Measurements from ENCODE around the gene CD4. TPM values are rescaled to one million over a fixed set of nuclear protein-coding genes. Genes with fewer than 3 reads are reported as not detected.

CD4 gene
- total RNA-seq, 1 experiment from 2014 or later = not detected

DNA sequence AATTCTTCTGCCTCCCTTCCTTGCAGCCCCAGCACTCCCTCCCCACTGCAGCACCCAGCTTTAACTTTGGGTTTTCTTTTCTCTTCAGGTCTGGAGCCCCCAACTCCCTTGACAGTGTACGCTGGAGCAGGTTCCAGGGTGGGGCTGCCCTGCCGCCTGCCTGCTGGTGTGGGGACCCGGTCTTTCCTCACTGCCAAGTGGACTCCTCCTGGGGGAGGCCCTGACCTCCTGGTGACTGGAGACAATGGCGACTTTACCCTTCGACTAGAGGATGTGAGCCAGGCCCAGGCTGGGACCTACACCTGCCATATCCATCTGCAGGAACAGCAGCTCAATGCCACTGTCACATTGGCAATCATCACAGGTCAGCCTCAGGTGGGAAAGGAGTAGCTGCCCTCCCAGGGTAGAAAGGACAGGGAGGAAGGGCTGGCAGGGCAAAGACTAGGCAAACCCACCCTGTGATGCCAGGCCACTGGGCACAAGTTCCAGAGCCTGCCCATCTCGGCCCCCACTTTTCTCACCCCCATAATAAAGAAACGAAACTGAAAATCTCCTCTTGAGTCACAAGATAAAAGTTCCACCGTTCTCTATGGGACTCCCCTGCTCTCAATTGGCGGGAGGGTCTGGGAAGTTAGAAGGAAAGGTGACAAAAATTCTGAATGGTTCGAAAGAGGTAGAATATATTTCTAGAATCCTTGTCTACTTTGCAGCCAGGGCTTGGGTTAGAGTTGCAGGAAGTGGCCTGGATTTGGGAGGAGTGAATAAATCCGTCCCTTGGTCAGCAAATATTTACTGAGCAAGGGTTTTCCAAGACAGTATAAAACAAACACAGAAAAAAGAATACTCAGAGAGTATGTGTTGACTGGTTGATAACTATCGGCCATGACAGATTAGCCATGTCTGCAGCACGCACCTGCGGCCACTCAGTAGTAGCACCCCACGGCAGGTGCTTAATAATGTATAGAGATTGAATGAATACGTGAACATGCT is 13.8 kb upstream of the CD4 start:
- DNase-seq = peak in 1 of 2 experiments; percentile 39
- H3K9me3 Mint-ChIP-seq (ENCODE audit: unreplicated experiment) = no peaks in the 10 kb centered on the region
- no peaks in the 10 kb centered on the region for H3K36me3 Mint-ChIP-seq (ENCODE audit: insufficient read depth, unreplicated experiment)
- CTCF ChIA-PET = interaction anchor here (1.8 to 2.2 kb wide), 2 partner anchors 9 to 22 kb away, joined by 9 to 10 read pairs; partner anchors contain the start of genes MLF2 and PTMS
- Histone ChIP-seq H3K9me3 (no peaks in the 10 kb centered on the region), H3K36me3 (ENCODE audit: control insufficient read depth, insufficient read depth, low read length) (peaks cover 9% of the 10 kb centered on the region; the same call in 1 of the 2 replicates), H3K4me1 (peaks cover 31% of the 10 kb centered on the region), H3K4me3 (ENCODE audit: low read depth, low read length) (no peak overlapping the region), H3K27me3 (replicated peaks; ENCODE audit: control insufficient read depth, insufficient read depth, low read length) (no peaks in the 10 kb centered on the region)
- TF ChIP-seq, protein P1, sequence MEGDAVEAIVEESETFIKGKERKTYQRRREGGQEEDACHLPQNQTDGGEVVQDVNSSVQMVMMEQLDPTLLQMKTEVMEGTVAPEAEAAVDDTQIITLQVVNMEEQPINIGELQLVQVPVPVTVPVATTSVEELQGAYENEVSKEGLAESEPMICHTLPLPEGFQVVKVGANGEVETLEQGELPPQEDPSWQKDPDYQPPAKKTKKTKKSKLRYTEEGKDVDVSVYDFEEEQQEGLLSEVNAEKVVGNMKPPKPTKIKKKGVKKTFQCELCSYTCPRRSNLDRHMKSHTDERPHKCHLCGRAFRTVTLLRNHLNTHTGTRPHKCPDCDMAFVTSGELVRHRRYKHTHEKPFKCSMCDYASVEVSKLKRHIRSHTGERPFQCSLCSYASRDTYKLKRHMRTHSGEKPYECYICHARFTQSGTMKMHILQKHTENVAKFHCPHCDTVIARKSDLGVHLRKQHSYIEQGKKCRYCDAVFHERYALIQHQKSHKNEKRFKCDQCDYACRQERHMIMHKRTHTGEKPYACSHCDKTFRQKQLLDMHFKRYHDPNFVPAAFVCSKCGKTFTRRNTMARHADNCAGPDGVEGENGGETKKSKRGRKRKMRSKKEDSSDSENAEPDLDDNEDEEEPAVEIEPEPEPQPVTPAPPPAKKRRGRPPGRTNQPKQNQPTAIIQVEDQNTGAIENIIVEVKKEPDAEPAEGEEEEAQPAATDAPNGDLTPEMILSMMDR (IDR thresholded peaks at IDR 0.05; ENCODE audit: insufficient read depth in 1 of 2, low read depth in 1 of 2, low read length in 1 of 2, severe bottlenecking in 1 of 2, unreplicated experiment in 1 of 2) = no peak
- H3K27ac Mint-ChIP-seq (ENCODE audit: unreplicated experiment) = peak overlapping the region; percentile 5
- BruUV-seq (replicated peaks) = no TSS peak
- peak overlapping the region; percentile 0 for H3K4me3 Mint-ChIP-seq (ENCODE audit: unreplicated experiment)
- intact Hi-C loops (cut with micrococcal nuclease; ENCODE audit: unreplicated experiment) = loop anchor here (5.0 kb wide), 2 partner anchors 53 to 208 kb away; partner anchors contain the start of genes COPS7A and NOP2
- no peaks in the 10 kb centered on the region for H3K27me3 Mint-ChIP-seq (ENCODE audit: insufficient read depth, unreplicated experiment)
- H3K4me1 Mint-ChIP-seq (ENCODE audit: low read depth, unreplicated experiment) = peaks cover 49% of the 10 kb centered on the region
- POLR2A ChIA-PET = interaction anchor here (1.4 kb wide), 1 partner anchor 9 kb away, joined by 8 read pairs; the partner anchor contains the start of gene PTMS

DNA sequence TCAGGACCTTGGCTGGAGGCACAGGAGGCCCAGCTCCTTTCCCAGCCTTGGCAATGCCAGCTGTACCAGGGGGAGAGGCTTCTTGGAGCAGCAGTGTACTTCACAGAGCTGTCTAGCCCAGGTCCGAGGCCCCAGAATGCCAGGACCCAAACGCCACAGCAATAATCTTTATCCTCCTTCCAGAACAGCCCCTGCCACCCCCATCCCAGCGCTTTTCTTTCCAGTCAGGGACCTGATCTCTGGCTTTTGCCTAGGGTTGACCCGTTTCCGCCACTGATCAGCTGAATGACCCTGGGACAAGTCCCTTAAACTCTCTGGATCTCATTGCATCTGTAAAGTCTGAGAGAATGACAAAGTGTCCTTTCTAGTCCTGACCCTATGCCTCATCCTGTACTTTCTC is 11.9 kb upstream of the CD4 start:
- POLR2A ChIA-PET = interaction anchor here (1.1 to 2.3 kb wide), 2 partner anchors 11 to 24 kb away, joined by 5 to 20 read pairs; partner anchors contain the start of genes MLF2 and PTMS

More for the DNA sequence above, 11.9 kb upstream of the CD4 start:
- CTCF ChIA-PET = interaction anchor here (0.6 to 3.1 kb wide), 2 partner anchors 11 to 24 kb away, joined by 3 to 51 read pairs; partner anchors contain the start of genes MLF2 and PTMS
- Histone ChIP-seq H3K4me1 (peaks cover 31% of the 10 kb centered on the region), H3K36me3 (ENCODE audit: control insufficient read depth, insufficient read depth, low read length) (0 out of 2 replicates have a peak, but pooled peaks cover 1% of the 10 kb centered on the region), H3K4me3 (ENCODE audit: low read depth, low read length) (no peak overlapping the region), H3K9me3 (no peaks in the 10 kb centered on the region), H3K27me3 (replicated peaks; ENCODE audit: control insufficient read depth, insufficient read depth, low read length) (no peaks in the 10 kb centered on the region)
- BruUV-seq (replicated peaks) = no TSS peak
- Mint-ChIP-seq H3K4me3 (ENCODE audit: unreplicated experiment) (no peak overlapping the region), H3K9me3 (ENCODE audit: unreplicated experiment) (no peaks in the 10 kb centered on the region), H3K4me1 (ENCODE audit: low read depth, unreplicated experiment) (peaks cover 43% of the 10 kb centered on the region), H3K36me3 (ENCODE audit: insufficient read depth, unreplicated experiment) (no peaks in the 10 kb centered on the region), H3K27me3 (ENCODE audit: insufficient read depth, unreplicated experiment) (no peaks in the 10 kb centered on the region), H3K27ac (ENCODE audit: unreplicated experiment) (no peak overlapping the region)
- TF ChIP-seq, protein P1 (IDR thresholded peaks at IDR 0.05; ENCODE audit: insufficient read depth in 1 of 2, low read depth in 1 of 2, low read length in 1 of 2, severe bottlenecking in 1 of 2, unreplicated experiment in 1 of 2) = no peak
- DNase-seq = no peak
- intact Hi-C loops (cut with micrococcal nuclease; ENCODE audit: unreplicated experiment) = loop anchor here (5.0 kb wide), 2 partner anchors 55 to 210 kb away; partner anchors contain the start of genes COPS7A and NOP2
